HG02798 (cell line): ENCODE results near the gene PFKL.
"Not testable (repeated sequence)": the region's sequence is repeated elsewhere in the genome, so short reads cannot be mapped to it uniquely, and the experiment has no call there.

Experiments
- ATAC-seq: cut with Tn5 transposase; IDR thresholded peaks from one replicate; pipeline ENCODE4 v1.9.1; 2021; ENCODE audit warnings: mild to moderate bottlenecking; ENCODE audit not compliant: unreplicated experiment, poor library complexity

PFKL gene

DNA sequence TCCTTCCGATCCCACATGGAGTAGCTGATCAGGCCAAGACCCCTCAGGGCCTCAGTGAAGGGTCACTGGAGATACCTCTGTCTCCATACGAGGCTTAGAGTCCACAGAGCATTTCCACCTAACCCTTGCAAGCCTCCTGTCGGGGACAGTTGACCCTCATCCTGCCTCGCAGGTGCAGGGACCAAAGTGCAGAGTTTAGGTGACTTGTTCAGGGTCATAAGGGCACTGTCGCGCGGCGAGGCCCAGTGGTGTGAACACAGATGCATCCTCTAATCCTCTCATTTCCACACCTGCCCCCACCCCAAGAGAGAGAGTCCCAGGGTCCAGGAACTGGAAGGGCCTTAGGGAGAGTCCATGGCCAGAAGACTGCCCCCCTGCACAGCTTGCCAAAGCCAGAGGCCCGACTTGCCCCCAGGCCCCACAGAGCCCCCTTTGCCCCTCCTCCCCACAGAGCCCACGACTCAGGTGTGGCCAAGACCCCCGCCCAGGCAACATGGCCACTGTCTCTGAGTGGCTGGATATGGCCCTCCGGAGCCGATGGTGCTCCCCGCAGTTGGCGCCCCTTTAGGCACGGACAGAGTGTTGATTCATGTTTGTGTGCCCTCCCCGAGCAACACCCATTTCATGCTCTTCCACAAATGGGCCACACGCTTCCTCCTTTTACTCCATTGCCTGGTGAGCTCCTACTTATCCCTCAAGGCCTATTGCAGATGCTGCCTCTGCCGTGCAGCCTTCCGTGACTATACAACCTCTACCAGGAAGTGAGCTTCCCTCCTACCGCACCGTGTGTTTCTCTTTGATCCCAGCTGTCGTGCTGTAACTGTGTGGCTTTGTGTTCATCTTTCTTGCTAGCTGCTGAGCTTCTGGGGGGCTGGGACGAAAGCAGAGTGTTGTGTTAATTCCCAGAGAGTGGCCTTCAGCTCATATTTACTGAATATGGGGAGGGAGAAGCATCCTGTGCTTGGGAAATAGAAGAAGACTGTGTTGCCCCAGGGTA, 55.2 kb downstream of the PFKL start:
- ATAC-seq, result no peak

DNA sequence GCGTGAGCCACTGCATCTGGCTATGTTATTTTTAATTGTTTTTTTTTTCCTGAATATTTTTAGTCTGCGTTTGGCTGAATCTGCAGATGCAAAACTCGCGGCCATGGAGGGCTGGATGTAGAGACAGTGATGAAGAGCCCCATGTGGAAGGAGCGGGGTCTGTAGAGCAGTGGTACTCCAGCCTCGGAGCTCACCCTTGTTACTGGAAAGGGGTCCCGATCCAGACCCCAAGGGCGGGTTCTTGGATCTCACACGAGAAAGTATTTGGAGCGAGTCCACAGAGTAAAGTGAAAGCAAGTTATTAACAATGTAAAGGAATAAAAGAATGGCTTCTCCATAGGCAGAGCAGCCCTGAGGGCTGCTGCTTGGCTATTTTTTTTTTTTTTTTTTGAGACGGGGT, 56.3 kb downstream of the PFKL start:
- no peak for ATAC-seq

DNA sequence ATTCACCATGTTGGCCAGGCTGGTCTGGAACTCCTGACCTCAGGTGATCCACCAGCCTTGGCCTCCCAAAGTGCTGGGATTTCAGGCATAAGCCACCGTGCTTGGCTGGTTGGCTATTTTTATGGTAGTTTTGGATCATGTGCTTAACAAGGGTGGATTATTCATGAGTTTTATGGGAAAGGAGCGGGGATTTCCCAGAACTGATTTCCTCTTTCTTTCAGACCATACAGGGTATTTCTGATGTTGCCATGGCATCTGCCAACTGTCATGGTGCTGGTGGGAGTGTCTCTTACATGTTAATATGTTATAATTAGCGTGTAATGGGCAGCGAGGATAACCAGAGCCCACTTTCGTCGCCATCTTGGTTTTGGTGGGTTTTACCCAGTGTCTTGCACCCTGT, 56.8 kb downstream of the PFKL start:
- no peak for ATAC-seq

DNA sequence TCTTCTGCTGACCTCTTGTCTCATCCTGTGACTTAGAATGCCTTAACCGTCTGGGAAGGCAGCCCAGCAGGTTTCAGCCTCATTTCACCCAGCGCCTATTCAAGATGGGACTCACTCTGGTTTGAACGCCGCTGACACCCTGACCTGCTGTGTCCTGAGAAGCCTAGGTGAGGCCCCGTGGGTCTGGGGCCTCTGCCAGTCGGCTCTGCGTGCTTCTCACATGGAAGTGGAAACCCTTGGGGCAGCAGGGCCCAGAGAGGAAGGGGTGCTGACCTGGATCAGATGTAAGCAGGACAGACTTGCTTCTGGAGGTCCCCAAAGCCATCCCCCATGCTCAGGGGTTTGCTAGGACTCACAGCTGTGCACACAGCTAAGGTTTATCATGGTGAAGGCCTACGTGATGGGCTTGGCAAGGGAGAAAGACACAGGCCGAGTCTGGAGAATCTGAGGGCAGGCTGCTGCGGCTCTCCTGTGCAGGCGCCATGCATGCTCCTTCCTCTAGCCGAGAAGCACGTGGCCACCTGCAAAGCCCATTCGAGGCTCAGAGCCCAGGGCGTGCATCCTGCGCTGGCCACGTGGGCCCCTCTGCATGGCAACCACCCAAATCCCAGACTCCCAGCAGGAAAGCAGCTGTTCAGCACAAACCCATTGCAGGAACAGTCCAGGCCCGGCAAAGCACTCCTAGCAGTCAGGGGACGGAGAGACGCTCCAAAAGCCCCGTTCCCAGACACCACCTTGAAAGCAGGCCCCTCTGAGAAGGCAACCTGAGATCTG, 57.4 kb downstream of the PFKL start:
- no peak for ATAC-seq

DNA sequence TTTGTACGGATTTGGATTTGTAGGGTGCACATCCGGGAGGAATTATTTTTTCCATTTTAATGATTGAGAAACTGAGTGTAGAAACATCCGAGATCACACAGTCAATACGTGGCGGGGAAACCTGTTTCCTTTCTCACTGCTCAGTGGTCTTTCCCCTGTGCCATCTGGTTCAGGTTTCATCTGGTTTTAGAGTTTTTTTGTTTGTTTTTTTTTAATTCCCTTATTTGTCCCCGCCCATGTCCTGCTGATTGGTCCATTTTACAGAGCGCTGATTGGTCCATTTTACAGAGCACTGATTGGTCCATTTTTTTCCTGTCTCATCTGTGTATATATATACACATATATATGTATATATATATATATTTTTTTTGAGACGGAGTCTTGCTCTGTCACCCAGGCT, 59.5 kb downstream of the PFKL start:
- no peak for ATAC-seq

DNA sequence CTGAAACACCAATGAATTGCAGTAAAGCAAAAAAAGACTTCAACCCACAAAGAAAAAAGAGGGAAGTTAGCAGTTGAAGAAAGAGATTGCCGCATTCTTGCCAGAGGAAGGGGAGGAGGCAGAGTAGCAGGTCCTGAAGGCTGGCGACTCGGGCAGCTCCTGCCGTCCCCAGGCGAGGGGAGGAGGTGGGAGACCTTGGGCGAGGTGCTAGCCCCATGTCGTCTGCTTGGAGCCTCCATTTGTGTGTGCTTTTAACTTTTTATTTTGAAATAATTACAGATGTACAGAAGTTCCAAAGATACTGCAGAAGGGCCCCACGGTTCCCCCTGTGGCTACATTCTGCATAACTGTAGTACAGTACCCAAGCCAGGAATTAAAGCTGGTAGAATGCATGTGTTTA, 60.3 kb downstream of the PFKL start:
- no peak for ATAC-seq

DNA sequence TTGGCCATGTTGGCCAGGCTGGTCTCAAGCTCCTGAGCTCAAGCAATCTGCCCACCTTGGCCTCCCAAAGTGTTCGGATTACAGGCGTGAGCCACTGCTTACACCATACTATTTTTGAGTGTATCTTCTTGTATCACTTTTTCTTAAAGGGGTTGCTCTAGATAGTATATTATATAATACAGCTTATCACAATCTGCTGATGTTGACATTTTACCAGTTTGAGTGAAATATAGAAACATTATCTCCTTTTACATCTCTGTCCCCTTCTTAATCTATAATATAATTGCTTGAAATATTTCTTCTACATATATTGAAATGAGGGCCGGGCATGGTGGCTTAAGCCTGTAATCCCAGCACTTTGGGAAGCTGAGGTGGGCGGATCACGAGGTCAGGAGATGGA, 62.0 kb downstream of the PFKL start:
- ATAC-seq, result not testable (repeated sequence)

DNA sequence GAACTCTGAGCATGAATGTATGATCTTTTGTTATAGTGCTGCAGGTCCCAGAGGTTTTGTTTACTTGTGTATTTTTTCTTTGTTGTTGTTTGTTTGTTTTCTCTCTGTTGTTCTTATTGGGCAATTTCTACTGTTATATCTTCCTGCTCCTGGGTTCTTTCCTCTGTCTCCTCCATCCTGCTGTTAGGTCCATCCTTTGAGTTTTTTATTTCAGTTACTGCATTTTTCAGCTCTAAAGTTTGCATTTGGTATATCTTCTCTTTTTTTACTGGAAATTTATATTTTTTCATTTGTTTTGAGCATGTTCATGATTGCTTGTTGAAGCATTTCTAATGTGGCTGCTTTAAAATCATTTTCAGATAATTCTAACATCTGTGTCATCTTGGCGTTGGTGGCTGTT, 63.4 kb downstream of the PFKL start:
- no peak for ATAC-seq

DNA sequence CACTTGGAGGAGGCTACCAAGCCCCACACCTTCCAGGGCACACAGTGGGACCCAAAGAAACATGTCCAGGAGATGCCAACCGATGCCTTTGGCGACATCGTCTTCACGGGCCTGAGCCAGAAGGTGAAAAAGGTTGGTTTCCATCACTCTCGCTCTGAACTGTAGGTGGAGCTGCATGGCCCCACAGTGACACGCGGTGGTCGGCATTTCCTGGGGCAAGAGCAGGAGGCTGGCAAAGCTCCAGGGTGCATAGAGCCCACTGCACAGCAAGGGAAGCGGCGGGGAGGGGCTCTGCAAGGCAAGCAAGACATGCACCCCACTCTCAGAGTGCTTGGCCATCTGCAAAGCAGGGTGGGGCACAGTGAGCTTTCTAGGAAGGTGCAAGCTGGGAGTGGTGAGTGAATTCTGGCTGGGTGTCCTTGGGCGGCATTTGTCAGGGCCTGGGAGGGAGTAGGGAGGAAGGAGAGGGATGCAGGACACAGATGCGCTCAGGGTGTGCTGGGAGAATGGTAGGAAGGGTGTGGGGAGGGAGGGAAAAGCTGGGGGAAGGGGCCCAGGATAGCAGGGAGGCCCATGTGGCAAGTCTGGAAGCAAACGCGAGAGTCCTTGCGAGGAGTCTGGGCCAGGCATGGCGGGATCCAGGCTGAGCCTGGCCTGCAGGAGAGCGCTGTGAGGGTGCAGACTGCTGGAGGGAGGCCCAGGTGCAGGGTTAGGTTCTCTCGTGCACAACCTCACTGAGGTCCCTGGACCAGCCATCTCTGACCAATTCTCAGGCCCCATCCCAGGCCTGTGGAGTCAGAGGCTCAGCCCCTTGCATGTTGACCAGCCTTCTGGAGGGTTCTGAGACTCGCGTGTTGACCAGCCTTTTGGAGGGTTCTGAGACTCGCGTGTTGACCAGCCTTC, 64.5 kb downstream of the PFKL start:
- no peak for ATAC-seq

DNA sequence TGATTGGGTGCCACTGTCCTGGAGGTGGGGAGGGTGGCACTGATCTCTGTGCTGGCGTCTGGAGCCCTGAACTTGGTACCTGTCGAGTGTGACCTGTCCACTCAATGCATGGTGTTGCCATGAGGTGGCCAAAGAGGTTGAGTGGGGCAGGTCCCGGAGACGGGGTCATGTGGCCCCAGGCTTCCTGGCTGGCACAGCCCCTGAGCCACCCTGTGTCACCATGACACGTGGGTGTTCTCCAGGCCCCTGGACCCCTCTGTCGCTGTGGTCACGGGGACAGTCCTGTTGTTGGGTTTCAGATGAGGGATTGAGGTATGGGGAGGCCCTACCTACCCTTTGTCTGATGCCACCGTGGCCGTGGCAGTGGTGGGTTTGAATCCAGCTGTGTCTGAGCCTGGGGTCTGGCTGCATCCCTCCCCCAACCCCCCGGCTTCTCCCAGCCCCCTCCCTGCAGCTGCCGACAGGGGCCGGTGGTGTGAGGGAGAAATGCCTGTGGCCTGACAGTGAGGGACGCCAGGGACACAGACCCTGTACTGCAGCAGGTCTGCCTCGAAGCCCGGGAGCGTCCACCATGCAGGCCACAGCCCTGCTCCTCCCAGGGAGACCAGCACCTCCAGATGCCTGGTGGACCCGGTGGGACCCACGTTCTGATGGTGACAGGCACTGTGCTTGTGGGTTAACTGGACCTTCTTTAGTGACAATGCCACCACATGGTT, 65.6 kb downstream of the PFKL start:
- no peak for ATAC-seq

DNA sequence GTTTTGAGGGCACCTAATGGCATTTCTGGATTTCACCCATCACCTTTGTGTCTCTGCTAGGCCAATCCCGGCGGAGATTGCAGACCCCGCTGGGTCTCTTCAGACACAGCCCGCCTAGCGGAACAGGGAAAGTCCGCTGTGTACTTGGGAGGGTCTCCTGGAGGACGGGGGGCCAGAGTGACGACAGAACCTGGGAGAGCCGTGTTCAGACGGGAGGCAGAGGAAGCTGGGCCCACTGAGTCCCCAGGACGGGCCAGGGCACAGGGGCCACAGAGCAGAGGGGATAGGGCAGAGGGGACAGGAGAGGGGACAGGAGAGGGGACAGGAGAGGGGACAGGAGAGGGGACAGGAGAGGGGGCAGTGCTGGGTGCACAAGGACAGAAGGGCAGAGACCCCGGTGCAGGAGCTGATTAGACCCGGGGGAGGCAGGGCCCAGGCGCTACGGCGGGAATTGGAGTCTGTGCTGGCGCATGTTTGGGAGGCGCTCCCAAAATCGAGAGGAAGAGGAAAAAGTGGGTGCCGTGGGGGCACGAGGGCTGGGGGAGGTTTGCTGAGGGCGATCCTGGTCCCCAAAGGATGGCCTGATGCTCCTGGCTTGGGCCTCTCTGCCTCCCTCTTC, 66.2 kb downstream of the PFKL start:
- ATAC-seq, result no peak

DNA sequence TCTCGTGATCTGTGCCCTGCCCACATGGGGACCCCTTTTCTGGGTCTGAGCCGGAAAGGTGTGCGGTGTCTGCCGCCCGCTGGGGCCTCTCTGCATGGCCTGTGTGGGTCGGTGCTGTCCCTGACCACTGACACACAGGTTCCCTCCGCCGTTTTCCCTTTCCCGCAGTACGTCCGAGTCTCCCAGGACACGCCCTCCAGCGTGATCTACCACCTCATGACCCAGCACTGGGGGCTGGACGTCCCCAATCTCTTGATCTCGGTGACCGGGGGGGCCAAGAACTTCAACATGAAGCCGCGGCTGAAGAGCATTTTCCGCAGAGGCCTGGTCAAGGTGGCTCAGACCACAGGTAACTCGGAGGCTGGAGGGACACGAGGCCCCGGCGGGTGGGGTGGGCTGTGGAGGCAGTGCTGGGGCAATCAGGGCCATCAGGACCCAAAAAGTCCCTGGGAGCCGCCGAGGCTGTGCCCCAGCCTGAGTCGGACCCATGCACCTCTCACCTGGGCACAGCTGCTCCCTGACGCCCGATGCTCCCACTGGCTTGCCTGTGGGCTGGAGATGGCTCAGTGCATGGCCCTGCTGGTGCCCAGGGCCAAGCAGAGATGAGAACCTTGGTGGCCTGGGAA, 66.8 kb downstream of the PFKL start:
- ATAC-seq, result no peak

DNA sequence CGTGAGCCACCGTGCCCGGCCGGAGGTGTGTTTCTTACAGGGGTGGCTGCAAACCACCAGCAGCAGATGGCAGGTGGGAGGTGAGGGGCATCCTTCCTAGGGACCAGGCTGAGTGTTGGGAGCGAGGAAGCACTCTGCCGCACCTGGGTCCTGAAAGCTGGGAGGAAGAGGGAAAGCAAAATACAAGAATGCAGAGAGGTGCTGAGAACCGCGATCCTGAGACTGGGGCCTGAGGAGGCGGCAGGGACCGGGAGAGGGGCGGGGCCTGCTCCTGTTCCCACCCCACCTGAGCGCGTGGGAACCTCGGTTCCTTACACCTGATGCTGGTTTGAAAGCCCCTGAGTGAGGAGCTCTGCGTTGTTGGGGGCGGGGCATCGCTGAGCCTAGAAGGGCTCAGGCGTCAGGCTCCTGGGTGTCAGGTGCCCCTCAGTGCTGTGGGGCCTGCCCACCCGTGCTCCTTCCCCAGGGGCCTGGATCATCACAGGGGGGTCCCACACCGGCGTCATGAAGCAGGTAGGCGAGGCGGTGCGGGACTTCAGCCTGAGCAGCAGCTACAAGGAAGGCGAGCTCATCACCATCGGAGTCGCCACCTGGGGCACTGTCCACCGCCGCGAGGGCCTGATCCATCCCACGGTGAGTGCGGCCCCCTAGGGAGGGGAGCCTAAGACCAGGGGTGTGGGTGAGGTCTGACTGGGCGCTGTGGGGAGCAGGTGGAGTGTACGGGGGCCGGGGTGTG, 69.0 kb downstream of the PFKL start:
- no peak for ATAC-seq

DNA sequence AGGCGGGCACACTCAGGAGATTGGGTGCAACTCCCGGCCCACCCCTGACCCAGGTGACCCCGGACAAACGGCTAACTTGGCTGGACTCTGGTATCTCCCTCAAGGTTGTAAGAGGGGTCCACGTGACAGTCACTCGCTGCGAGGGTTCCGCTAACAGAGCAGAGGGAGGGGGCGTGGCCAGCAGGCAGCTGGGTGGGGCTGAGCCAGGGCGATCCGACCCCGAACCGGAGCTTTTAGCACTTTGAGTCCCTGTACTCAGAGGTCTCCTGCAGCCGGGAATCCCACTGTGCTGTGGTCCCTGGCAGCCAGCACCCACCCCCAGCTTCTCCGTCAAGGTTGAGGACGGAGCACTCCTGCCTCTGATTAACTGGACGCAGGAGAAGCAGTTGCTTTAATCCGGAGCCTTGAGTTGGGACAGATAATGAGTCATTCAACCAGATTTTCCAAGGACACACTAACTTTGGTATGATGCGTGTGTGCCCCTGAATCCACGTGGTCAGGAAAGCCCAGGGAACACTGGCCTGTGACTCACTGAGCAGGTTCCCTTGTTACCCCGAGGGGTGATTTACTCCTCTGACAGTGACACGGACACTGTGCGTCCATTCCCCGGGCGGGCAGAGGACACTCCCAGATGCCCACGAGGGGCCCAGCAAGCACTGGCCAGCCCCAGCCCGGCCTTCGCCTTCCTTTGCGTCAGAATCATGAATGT, 70.3 kb downstream of the PFKL start:
- no peak for ATAC-seq

DNA sequence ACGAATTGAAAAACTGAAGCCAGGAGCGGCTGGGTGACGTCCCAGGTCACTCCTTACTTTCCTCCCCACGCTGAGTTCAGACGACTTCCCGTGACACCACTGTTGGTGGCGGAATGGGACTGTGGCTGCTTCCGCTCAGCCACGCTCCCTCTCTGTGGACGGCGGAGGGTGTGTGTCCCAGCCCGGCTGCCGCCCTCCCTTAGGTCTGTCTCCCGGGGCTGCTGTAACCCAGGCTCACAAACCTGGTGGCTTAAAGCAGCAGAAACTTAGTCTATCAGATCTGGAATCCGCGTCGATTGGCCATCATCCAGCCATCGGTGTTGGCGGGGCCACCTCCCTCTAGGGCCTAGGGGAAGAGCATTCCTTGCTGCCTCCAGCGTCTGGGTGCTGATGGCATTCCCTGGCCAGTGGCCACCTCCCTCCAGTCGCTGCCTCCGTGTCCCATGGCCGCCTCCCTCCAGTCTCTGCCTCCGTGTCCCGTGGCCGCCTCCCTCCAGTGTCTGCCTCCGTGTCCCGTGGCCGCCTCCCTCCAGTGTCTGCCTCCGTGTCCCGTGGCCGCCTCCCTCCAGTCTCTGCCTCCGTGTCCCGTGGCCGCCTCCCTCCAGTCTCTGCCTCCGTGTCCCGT, 71.0 kb downstream of the PFKL start:
- no peak for ATAC-seq

DNA sequence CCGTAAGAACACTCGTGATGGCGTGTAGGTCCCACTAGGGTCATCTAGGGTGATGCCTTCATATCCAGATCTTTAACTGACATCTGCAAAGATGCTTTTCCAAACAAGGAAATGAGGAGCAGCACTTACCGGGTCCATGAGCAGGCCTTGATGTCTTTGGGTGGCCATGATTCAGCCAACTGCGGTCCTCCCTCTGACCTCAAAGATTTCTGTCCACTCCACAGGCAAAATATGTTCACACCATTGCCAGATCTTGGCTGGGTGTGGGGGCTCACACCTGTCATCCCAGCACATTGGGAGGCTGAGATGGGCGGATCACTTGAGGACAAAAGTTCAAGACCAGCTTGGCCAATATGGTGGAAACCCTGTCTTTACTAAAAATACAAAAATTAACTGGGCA, 71.7 kb downstream of the PFKL start:
- ATAC-seq, result no peak

DNA sequence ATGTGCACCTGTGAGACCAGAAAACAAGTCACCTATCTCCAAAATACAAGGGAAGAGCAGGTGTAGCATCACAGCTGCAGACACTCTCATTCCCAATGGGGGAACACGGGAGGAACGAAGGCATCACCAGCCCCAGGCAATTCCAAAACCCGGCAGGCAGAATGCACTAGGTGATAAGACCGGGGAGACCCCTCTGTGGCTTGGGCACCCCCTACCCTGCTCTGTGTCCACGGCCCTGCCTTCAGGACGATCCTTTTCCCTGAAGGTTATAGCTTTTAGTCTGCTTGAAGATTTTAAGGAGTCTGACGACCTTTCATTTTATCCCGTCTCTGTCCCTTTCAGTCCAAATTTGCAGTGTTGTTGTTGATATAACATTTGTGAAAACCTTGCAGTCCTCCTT, 72.8 kb downstream of the PFKL start:
- no peak for ATAC-seq
